ENCODE results near the gene ITGAD. TPM values are rescaled to one million over a fixed set of nuclear protein-coding genes. Genes with fewer than 3 reads are reported as not detected.

Gene ITGAD
- total RNA-seq, 1 experiment from 2014 or later: not detected

- Histone ChIP-seq H3K4me1 (ENCODE audit: insufficient read depth, low read length, poor library complexity, severe bottlenecking) (no peaks in the 10 kb centered on the region), H3K36me3 (ENCODE audit: insufficient read depth, low read length, poor library complexity, severe bottlenecking) (no peaks in the 10 kb centered on the region), H3K27me3 (replicated peaks; ENCODE audit: insufficient read depth, low read depth, low read length, poor library complexity) (no peaks in the 10 kb centered on the region), H3K4me3 (ENCODE audit: low read depth, low read length, poor library complexity, severe bottlenecking) (no peak overlapping the region), H3K9me3 (ENCODE audit: low read depth, low read length, poor library complexity, severe bottlenecking) (no peaks in the 10 kb centered on the region), H3K27ac (ENCODE audit: low read depth, low read length, poor library complexity, severe bottlenecking) (no peak overlapping the region)
- DNase-seq (ENCODE audit: low spot score): no peak
- ChIA-PET POLR2A (ENCODE audit: low non-redundant PET) (no interaction called here), CTCF (interaction anchor here (0.6 kb wide), 1 partner anchor 31 kb away, joined by 5 read pairs; no protein-coding TSS in a partner anchor)
- intact Hi-C loops (cut with micrococcal nuclease; ENCODE audit: unreplicated experiment): no loop called here
- TF ChIP-seq EZH2 (IDR thresholded peaks at IDR 0.05; ENCODE audit: borderline replicate concordance, low read depth, low read length, poor library complexity, severe bottlenecking): no peak
- no peak for TF ChIP-seq CTCF (conservative IDR thresholded peaks at IDR 0.05; ENCODE audit: low read depth, low read length)
- BruUV-seq (replicated peaks): no TSS peak
Observed at GRCh38 chr16:31397701-31398100, 4.6 kb downstream of the ITGAD start.

DNA sequence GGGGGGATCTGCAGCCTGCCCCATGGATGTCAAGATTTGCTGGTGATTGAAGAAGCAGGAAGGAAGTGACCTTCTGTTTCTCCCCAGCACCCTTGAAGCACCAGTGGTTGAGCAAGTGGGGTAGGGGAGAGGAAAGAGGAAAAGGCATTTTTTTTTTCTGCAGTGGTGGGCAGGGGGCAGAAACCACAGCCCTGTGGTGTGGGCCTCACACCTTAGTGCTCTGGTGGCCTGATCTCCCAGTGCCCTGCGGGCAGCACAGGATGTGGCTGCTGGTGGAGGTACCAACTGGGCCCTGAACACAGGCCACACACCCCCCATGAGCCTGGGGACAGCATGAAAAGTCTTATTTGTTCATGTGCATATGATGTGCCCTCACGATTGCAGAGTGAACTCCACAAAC, 7.1 kb downstream of the ITGAD start:
- Histone ChIP-seq H3K27me3 (replicated peaks; ENCODE audit: insufficient read depth, low read depth, low read length, poor library complexity) (no peaks in the 10 kb centered on the region), H3K9me3 (ENCODE audit: low read depth, low read length, poor library complexity, severe bottlenecking) (no peaks in the 10 kb centered on the region), H3K36me3 (ENCODE audit: insufficient read depth, low read length, poor library complexity, severe bottlenecking) (no peaks in the 10 kb centered on the region), H3K4me1 (ENCODE audit: insufficient read depth, low read length, poor library complexity, severe bottlenecking) (no peaks in the 10 kb centered on the region), H3K27ac (ENCODE audit: low read depth, low read length, poor library complexity, severe bottlenecking) (no peak overlapping the region), H3K4me3 (ENCODE audit: low read depth, low read length, poor library complexity, severe bottlenecking) (no peak overlapping the region)
- ChIA-PET POLR2A (ENCODE audit: low non-redundant PET) (no interaction called here), CTCF (no interaction called here)
- intact Hi-C loops (cut with micrococcal nuclease; ENCODE audit: unreplicated experiment): no loop called here
- TF ChIP-seq CTCF (conservative IDR thresholded peaks at IDR 0.05; ENCODE audit: low read depth, low read length) (no peak), EZH2 (IDR thresholded peaks at IDR 0.05; ENCODE audit: borderline replicate concordance, low read depth, low read length, poor library complexity, severe bottlenecking) (no peak)
- no TSS peak for BruUV-seq (replicated peaks)
- no peak for DNase-seq (ENCODE audit: low spot score)

- BruUV-seq (replicated peaks): no TSS peak
- Histone ChIP-seq H3K27me3 (replicated peaks; ENCODE audit: insufficient read depth, low read depth, low read length, poor library complexity) (no peaks in the 10 kb centered on the region), H3K36me3 (ENCODE audit: insufficient read depth, low read length, poor library complexity, severe bottlenecking) (no peaks in the 10 kb centered on the region), H3K4me3 (ENCODE audit: low read depth, low read length, poor library complexity, severe bottlenecking) (no peak overlapping the region), H3K27ac (ENCODE audit: low read depth, low read length, poor library complexity, severe bottlenecking) (no peak overlapping the region), H3K4me1 (ENCODE audit: insufficient read depth, low read length, poor library complexity, severe bottlenecking) (no peaks in the 10 kb centered on the region), H3K9me3 (ENCODE audit: low read depth, low read length, poor library complexity, severe bottlenecking) (no peaks in the 10 kb centered on the region)
- DNase-seq (ENCODE audit: low spot score): no peak
- CTCF ChIA-PET: no interaction called here
- intact Hi-C loops (cut with micrococcal nuclease; ENCODE audit: unreplicated experiment): no loop called here
- POLR2A ChIA-PET (ENCODE audit: low non-redundant PET): no interaction called here
- TF ChIP-seq EZH2 (IDR thresholded peaks at IDR 0.05; ENCODE audit: borderline replicate concordance, low read depth, low read length, poor library complexity, severe bottlenecking): no peak
- no peak for TF ChIP-seq CTCF (conservative IDR thresholded peaks at IDR 0.05; ENCODE audit: low read depth, low read length)
Observed at GRCh38 chr16:31401436-31401835, 8.3 kb downstream of the ITGAD start.

All from A673 (cell line).